Raji (cell line): ENCODE measurements around the gene EPN3.

ENCODE experiments used
- POLR2A ChIP-seq: IDR thresholded peaks from 2 replicates; pipeline ENCODE4 v1.6.1; 2011; ENCODE audit warnings: low read depth, low read length, control low read depth; ENCODE audit not compliant: insufficient read depth

Gene EPN3

GRCh38 chr17:50520483-50520882, 12.1 kb upstream of the EPN3 start:
- TF ChIP-seq POLR2A = no peak

GRCh38 chr17:50521514-50521913, 11.0 kb upstream of the EPN3 start:
- TF ChIP-seq POLR2A = no peak

GRCh38 chr17:50522766-50523165, 9.8 kb upstream of the EPN3 start:
- no peak for TF ChIP-seq POLR2A

- TF ChIP-seq POLR2A = no peak
These were observed 9.3 kb upstream of the EPN3 start for GRCh38 chr17:50523208-50523607.

- TF ChIP-seq POLR2A = no peak
These were observed 7.7 kb upstream of the EPN3 start for GRCh38 chr17:50524838-50525237.

GRCh38 chr17:50527155-50527762, 5.3 kb upstream of the EPN3 start:
- no peak for TF ChIP-seq POLR2A

GRCh38 chr17:50527949-50528474, 4.5 kb upstream of the EPN3 start:
- TF ChIP-seq POLR2A = no peak

GRCh38 chr17:50529849-50530248, 2.7 kb upstream of the EPN3 start:
- TF ChIP-seq POLR2A = no peak

- TF ChIP-seq POLR2A = no peak
These were observed 1.0 kb upstream of the EPN3 start for GRCh38 chr17:50531428-50532025.

- TF ChIP-seq POLR2A = no peak
These were observed 650 bp downstream of the EPN3 start for GRCh38 chr17:50533185-50533584.

GRCh38 chr17:50533720-50534148, 1.2 kb downstream of the EPN3 start:
- TF ChIP-seq POLR2A = no peak

- TF ChIP-seq POLR2A = no peak
These were observed 1.9 kb downstream of the EPN3 start for GRCh38 chr17:50534222-50534978.

- TF ChIP-seq POLR2A = no peak
These were observed 2.4 kb downstream of the EPN3 start for GRCh38 chr17:50534979-50535326.

GRCh38 chr17:50535407-50535806, 2.9 kb downstream of the EPN3 start:
- no peak for TF ChIP-seq POLR2A

- TF ChIP-seq POLR2A = no peak
These were observed 4.4 kb downstream of the EPN3 start for GRCh38 chr17:50536683-50537646.
